C4-2B (cell line): ENCODE results near the gene RGS10.

Experiments
- H3K27ac ChIP-seq: fragments of 450-650 bp; 2 replicates; pipeline ENCODE4 v1.5.1; 2017
- ZFX ChIP-seq: fragments of 450-650 bp; IDR thresholded peaks from 2 replicates; pipeline ENCODE4 v1.6.1; 2017
- TF ChIP-seq, protein P1 (sequence below): fragments of 450-650 bp; conservative IDR thresholded peaks from 2 replicates; pipeline ENCODE4 v1.5.1; 2017; ENCODE audit warnings: mild to moderate bottlenecking

Gene RGS10

DNA sequence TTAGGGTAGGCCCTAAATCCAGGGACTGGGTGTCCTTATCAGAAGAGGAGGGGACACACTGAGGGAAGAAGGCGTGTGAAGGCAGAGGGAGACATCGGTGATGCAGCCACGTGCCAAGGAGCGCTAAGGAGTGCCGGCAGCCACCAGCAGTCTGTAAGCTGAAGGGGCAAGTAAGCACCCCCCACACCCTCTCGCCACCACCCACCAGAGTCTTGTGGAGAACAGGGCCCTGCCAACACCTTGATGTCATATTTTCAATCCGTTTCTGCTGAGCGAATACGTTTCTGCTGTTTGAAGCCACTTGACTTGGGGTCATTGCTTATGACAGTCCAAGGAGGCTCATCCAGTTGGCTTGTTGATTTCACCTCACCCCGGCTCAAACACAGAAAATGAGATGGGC, 37.9 kb downstream of the RGS10 start:
- no peak for TF ChIP-seq ZFX
- TF ChIP-seq, protein P1, sequence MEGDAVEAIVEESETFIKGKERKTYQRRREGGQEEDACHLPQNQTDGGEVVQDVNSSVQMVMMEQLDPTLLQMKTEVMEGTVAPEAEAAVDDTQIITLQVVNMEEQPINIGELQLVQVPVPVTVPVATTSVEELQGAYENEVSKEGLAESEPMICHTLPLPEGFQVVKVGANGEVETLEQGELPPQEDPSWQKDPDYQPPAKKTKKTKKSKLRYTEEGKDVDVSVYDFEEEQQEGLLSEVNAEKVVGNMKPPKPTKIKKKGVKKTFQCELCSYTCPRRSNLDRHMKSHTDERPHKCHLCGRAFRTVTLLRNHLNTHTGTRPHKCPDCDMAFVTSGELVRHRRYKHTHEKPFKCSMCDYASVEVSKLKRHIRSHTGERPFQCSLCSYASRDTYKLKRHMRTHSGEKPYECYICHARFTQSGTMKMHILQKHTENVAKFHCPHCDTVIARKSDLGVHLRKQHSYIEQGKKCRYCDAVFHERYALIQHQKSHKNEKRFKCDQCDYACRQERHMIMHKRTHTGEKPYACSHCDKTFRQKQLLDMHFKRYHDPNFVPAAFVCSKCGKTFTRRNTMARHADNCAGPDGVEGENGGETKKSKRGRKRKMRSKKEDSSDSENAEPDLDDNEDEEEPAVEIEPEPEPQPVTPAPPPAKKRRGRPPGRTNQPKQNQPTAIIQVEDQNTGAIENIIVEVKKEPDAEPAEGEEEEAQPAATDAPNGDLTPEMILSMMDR: no peak
- no peak overlapping the region for H3K27ac ChIP-seq

DNA sequence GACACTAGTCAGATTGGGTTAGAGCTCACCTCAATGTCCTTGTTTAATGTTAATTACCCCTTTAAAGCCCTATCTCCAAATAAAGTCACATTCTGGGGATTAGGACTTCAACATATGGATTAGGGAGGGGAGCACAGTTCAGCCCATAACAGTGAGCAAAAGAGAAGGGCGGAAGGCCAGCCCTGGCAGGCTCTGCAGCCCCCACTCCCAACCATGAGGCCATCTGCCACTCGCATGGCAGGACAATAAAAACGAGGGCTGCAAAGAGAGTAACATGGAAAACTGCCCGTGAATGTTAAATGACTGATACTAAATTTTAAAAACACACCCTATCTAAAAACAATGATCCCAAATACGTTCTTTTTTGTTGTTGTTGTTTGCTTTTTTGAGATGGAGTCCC, 38.7 kb downstream of the RGS10 start:
- no peak for TF ChIP-seq ZFX
- TF ChIP-seq, protein P1: no peak

DNA sequence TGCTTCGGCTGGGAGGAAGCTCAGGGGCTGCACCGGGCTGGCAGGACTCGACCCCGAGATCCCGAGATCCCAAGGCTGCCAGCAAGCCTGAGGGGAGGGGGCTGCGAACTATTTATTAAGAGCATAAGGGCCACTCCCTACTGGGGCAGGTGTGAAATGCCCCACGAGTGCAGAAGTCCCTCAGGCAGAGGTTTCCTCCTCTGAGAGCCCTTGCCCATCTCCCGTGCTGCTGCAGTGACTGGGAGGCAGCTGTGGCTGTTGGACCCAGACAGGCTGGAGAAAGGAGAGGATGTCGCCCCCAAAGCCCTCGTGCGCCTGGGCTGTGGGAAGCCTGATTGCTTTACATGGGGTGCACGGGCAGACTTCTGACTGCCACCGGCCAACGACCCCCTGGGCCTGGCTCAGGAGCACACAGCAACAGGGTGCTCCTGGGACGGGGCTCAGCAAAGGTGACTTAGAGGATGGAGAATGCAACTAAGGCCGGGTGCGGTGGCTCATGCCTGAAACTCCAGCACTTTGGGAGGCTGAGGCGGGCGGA, 39.8 kb downstream of the RGS10 start:
- no peak overlapping the region for H3K27ac ChIP-seq
- TF ChIP-seq, protein P1: no peak
- TF ChIP-seq ZFX: no peak

More for the DNA sequence above, 38.7 kb downstream of the RGS10 start:
- H3K27ac ChIP-seq: no peak overlapping the region

DNA sequence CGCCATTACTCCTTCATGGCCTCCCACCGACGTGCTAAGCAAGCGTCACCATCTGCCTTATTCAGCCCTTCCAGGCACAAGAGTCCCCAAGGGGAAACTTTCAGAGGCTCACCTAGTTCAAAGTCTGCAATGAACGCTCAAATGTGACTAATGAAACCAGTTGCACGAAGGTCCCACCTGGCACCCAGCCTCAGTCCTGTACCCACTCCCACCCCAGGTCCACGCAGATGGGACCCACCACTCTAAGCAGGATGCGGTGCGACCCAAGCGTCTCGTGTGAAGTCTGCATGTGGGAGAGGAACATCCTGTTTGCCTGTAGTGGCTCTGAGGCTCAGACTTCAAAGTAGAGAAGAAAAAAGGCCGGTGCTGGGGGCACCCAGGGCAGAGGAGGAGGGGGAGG, 40.3 kb downstream of the RGS10 start:
- no peak overlapping the region for H3K27ac ChIP-seq
- TF ChIP-seq ZFX: no peak
- TF ChIP-seq, protein P1: no peak

DNA sequence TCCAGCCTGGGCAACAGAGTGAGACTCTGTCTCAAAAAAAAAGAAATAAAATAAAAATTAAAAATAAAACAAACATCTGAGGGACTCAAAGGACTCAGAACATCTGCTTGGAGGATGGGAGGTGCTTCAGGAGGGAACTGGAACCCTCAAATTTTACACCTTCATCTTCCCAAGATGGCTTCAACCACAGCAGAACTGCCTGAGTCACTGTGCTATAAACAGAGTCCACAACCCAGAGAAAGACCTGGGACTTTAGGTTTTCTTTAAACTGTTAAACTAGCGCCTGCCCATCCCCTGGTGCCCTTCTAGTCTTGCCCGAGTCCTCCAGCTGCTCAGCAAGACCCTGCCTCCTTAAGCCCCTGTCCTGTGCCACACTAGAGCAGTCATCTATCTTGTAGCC, 40.8 kb downstream of the RGS10 start:
- no peak for TF ChIP-seq ZFX
- TF ChIP-seq, protein P1: no peak
- H3K27ac ChIP-seq: no peak overlapping the region

DNA sequence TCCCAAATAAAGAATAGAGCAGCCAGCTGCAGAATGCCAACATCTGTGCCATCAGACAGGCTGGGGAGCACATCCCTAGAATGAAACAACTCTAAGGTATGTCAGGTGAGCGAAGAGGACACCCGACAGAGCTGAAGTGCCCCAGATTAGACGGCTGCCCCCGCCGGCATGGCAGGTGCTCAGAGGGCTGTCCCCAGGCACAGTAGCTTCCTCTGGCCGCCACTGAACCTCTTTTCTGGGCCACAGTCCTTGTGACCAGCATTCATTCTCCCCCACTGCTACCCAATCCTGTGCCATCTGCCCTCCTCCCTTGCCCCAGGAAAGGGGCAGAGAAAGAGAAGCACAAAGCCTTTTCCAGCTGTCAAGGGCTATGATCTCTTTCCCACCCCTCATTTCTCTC, 41.7 kb downstream of the RGS10 start:
- no peak overlapping the region for H3K27ac ChIP-seq
- TF ChIP-seq ZFX: no peak
- TF ChIP-seq, protein P1: no peak

DNA sequence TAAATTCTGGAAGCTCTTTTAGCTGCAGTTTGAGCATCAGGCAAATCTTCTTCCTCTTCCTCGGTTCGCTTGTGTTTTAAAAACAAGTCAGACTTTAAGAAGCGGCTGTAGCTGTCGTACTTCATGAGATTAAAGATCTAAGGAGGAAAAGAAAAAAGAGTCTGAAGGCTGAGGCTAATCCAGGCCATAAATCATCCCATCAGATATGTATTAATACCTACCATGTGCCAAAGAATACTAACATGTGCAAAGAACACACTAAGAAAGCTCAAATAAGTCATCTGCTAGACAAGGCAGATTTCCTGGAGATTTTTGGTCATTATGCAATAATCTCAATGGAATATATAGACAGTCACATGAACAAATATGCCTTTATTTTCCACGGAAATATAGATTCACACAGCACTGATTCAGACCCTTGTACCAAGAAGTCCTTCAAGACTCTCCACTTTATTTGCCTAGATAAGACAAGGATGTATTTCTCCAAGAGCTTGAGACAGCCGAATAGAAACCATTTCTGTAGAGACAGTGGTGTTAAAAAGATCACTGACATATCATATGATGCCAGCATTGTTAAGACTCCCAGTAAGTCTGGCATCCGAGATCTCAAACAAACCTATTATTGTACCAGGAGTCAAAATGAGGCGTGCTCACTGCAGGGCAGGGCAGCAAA, 42.3 kb downstream of the RGS10 start:
- no peak overlapping the region for H3K27ac ChIP-seq
- TF ChIP-seq, protein P1: no peak
- TF ChIP-seq ZFX: no peak
